ENCODE results near the gene SDK2. TPM values are rescaled to one million over a fixed set of nuclear protein-coding genes. Genes with fewer than 3 reads are reported as not detected.

SDK2 gene
- polyA plus RNA-seq, 2 of the 4 experiments (the other 2 are of a cell fraction) = 0.36 to 0.57 TPM

GRCh38 chr17:73354423-73355284 lies 289.6 kb downstream of the SDK2 start:
- ChIA-PET CTCF (interaction anchor here (0.8 to 8.5 kb wide), 7 partner anchors 10 to 629 kb away, joined by 3 to 81 read pairs (median 6); no protein-coding TSS in a partner anchor), POLR2A (interaction anchor here (1.1 kb wide), 1 partner anchor 44 kb away, joined by 4 read pairs; no protein-coding TSS in a partner anchor)
- Histone ChIP-seq H3K4me2 (no peak overlapping the region), H3K9me3 (no peaks in the 10 kb centered on the region), H3K4me3 (no peak overlapping the region), H3K4me1 (peaks cover 19% of the 10 kb centered on the region), H3K27ac (no peak overlapping the region; a peak in 2 of 6 replicates)
- DNase-seq (ENCODE audit: low read depth in 1 of 2, low spot score in 1 of 2) = no peak
- FAIRE-seq = no peak
- WGBS (ENCODE audit: missing lambda C conversion rate) = 88% methylated on average over 21 of the region's 21 CpGs
- no peak for ATAC-seq
- TF ChIP-seq RNF2 (IDR thresholded peaks at IDR 0.05; ENCODE audit: borderline replicate concordance, low read depth) (no peak), HES2 (IDR thresholded peaks at IDR 0.05) (no peak), CTCF (IDR thresholded peaks at IDR 0.05) (no peak), RAD21 (conservative IDR thresholded peaks at IDR 0.05 in 1 of 2, IDR thresholded peaks at IDR 0.05 in 1 of 2) (no peak), FOSB (CRISPR knock-in tag; IDR thresholded peaks at IDR 0.05) (no peak), FOXS1 (CRISPR knock-in tag; IDR thresholded peaks at IDR 0.05) (no peak), ZFP36 (IDR thresholded peaks at IDR 0.05; ENCODE audit: borderline replicate concordance, partially characterized antibody) (no peak), RARB (CRISPR knock-in tag; IDR thresholded peaks at IDR 0.05) (no peak), MAX (IDR thresholded peaks at IDR 0.05) (no peak), JUNB (IDR thresholded peaks at IDR 0.05) (no peak), HOXB13 (CRISPR knock-in tag; IDR thresholded peaks at IDR 0.05; ENCODE audit: low read depth) (no peak), HEYL (CRISPR knock-in tag; IDR thresholded peaks at IDR 0.05) (no peak), RCOR1 (IDR thresholded peaks at IDR 0.05; ENCODE audit: low read depth, low read length) (no peak), BCL3 (IDR thresholded peaks at IDR 0.05) (no peak), EP300 (IDR thresholded peaks at IDR 0.05) (no peak), SREBF2 (IDR thresholded peaks at IDR 0.05) (no peak)

GRCh38 chr17:73352261-73352660 lies 292.0 kb downstream of the SDK2 start:
- DNase-seq (ENCODE audit: low read depth in 1 of 2, low spot score in 1 of 2) (no peak), FAIRE-seq (no peak), ATAC-seq (no peak)
- Histone ChIP-seq H3K4me1 (peaks cover 17% of the 10 kb centered on the region), H3K4me3 (no peak overlapping the region), H3K9me3 (no peaks in the 10 kb centered on the region), H3K4me2 (no peak overlapping the region), H3K27ac (no peak overlapping the region)
- WGBS (ENCODE audit: missing lambda C conversion rate) = 91% methylated on average over 4 of the region's 13 CpGs
- POLR2A ChIA-PET = no interaction called here
- TF ChIP-seq E2F6 (IDR thresholded peaks at IDR 0.05; ENCODE audit: borderline replicate concordance, low read depth) (no peak), ZSCAN20 (CRISPR knock-in tag; IDR thresholded peaks at IDR 0.05) (no peak), USF2 (IDR thresholded peaks at IDR 0.05) (no peak), HOXB13 (CRISPR knock-in tag; IDR thresholded peaks at IDR 0.05; ENCODE audit: low read depth) (no peak), BHLHE40 (IDR thresholded peaks at IDR 0.05; ENCODE audit: low read depth, low read length) (no peak), ELK1 (IDR thresholded peaks at IDR 0.05; ENCODE audit: low read depth, low read length) (no peak), RNF2 (IDR thresholded peaks at IDR 0.05; ENCODE audit: borderline replicate concordance, low read depth) (no peak), JUN (IDR thresholded peaks at IDR 0.05) (no peak), FOXS1 (CRISPR knock-in tag; IDR thresholded peaks at IDR 0.05) (no peak), HOXB5 (CRISPR knock-in tag; IDR thresholded peaks at IDR 0.05) (no peak)
- CTCF ChIA-PET = interaction anchor here (0.5 to 2.4 kb wide), 5 partner anchors 9 to 97 kb away, joined by 3 to 9 read pairs (median 4); no protein-coding TSS in a partner anchor

All from A549 (cell line).